ENCODE measurements around the gene CCL16.

DNA sequence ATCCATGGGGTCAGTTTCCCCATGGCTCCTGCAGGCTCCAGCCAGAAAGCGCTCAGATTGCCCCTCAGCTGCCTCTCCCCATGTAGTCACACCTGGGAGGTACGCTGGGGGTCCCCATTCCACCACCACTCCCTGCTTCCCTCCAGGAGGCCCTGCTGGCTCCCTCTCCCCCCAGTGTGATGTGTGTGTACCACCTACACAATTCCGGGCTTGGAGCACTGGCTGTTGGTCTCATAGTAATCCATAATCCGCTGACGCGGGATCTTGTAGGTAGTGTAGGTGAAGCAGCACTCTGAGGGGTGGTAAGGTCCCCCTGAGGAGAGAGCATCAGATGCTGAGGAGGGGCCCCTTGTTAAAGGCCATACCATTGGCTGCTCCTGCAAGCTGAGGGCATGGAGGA lies 2.8 kb upstream of the CCL16 start:
- TF ChIP-seq, protein P1, sequence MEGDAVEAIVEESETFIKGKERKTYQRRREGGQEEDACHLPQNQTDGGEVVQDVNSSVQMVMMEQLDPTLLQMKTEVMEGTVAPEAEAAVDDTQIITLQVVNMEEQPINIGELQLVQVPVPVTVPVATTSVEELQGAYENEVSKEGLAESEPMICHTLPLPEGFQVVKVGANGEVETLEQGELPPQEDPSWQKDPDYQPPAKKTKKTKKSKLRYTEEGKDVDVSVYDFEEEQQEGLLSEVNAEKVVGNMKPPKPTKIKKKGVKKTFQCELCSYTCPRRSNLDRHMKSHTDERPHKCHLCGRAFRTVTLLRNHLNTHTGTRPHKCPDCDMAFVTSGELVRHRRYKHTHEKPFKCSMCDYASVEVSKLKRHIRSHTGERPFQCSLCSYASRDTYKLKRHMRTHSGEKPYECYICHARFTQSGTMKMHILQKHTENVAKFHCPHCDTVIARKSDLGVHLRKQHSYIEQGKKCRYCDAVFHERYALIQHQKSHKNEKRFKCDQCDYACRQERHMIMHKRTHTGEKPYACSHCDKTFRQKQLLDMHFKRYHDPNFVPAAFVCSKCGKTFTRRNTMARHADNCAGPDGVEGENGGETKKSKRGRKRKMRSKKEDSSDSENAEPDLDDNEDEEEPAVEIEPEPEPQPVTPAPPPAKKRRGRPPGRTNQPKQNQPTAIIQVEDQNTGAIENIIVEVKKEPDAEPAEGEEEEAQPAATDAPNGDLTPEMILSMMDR (conservative IDR thresholded peaks at IDR 0.05; ENCODE audit: low read depth in 2 of 2), result no peak
- TF ChIP-seq EZH2 (IDR thresholded peaks at IDR 0.05; ENCODE audit: low read depth, unreplicated experiment) (no peak), EZH2phosphoT487 (IDR thresholded peaks at IDR 0.05; ENCODE audit: unreplicated experiment) (no peak), POLR2AphosphoS5 (IDR thresholded peaks at IDR 0.05; ENCODE audit: low read depth) (no peak), REST (IDR thresholded peaks at IDR 0.05; ENCODE audit: unreplicated experiment) (no peak), ZNF331 (CRISPR knock-in tag; IDR thresholded peaks at IDR 0.05; ENCODE audit: low read depth) (no peak), ETS1 (IDR thresholded peaks at IDR 0.05) (no peak), JUNB (IDR thresholded peaks at IDR 0.05; ENCODE audit: unreplicated experiment) (no peak), CREB1 (CRISPR knock-in tag; IDR thresholded peaks at IDR 0.05; ENCODE audit: low read depth) (no peak), ZNF114 (CRISPR knock-in tag; IDR thresholded peaks at IDR 0.05) (no peak), NANOG (IDR thresholded peaks at IDR 0.05; ENCODE audit: borderline replicate concordance) (no peak)
